Measurements from ENCODE around the gene ANKK1. TPM values are rescaled to one million over a fixed set of nuclear protein-coding genes. Genes with fewer than 3 reads are reported as not detected.

ANKK1 gene
- polyA plus RNA-seq, 4 donors: 0.18 to 0.73 (median 0.35) TPM

- no peak for DNase-seq (ENCODE audit: low read depth in 4 of 4, low spot score in 3 of 4)
Measured at GRCh38 chr11:113408206-113408605, 20.6 kb downstream of the ANKK1 start.

DNA sequence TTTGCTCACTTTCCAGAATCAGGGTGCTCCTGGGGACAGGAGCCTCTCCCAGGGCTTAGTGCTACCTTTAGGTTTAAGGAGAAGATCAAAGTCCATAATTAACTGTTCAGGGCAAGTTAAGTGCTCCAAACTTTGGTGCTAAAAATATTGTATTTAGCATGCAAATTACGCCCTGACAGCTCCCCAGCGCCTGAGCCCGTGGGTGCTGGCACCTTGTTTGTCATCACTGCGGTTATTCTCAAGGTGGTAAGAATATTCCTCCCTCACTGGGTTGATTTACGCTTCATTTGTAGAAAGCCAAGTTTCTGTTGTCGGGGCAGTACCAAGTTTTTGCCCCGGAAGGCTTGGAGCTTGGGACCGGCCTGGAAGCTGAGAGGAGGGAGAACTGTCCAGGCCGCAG, 21.3 kb downstream of the ANKK1 start:
- DNase-seq (ENCODE audit: low read depth in 4 of 4, low spot score in 3 of 4): no peak

DNA sequence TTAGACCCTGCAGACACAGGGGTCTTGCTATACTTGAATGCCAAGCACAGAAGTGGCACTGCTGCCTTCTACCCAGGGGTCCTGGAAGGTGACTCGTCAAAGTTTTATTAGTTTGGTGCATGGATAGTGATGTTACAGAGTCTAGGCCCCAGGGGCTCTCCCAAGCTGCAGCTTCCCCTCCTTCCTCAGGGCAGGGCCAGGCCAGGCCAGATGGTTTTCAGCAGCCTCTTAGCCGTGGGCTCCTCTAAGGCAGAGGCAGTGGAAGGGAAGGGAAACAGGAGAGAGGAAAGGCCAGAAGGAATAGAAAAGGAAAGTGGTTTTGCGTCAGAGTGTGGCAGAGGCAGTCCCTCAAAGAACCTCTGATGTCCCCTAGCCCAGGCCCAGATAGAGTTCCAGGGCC, 21.9 kb downstream of the ANKK1 start:
- no peak for DNase-seq (ENCODE audit: low read depth in 4 of 4, low spot score in 3 of 4)

DNA sequence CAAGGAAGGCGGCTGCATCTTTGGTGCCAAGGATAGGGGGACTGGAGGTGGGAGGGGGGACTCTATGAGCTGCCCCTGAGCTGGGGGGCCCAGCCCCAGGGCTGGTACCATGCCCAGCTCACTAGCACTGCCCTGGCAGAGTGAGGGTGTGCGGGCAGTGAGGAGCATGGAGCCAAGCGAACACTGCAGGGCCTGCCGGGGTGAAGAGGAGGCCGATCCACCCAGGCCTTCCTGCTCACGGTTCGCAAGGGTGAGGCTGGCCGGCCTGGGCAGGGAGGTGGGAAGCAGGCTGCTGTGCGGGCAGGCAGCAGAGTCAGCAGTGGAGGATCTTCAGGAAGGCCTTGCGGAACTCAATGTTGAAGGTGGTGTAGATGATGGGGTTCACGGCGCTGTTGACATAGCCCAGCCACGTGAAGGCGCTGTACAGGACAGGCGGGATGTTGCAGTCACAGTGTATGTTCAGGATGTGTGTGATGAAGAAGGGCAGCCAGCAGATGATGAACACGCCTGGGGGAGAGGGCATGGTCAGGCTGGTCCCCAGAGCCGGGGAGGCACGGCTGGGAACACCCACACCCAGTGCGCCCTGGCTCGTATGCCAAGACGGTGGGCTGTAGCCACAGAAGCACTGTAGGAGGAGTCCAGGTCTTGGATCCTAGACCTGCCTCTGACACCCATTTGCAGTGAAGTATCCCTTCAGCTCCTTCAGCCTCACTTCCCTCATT, 23.0 kb downstream of the ANKK1 start:
- DNase-seq (ENCODE audit: low read depth in 4 of 4, low spot score in 3 of 4): no peak

DNA sequence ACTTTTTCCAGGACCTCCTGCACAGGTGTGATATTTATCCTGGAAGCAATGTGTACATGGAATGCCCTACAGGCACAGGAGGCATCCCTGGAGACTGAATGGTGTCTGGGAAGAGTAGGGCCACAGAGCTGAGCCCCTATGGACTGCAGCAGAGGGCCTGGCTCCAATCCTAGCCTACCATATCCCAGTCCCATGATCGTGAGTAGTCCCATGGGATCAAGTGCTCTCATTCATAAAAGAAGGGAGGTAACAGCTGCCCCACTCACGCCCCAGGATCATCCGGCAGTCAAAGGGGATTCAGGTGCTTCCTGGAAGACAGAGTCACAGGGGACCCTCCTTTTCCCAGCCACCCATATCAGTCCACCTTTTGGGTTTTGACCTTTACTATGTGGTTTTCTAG, 24.0 kb downstream of the ANKK1 start:
- no peak for DNase-seq (ENCODE audit: low read depth in 4 of 4, low spot score in 3 of 4)

- no peak for DNase-seq (ENCODE audit: low read depth in 4 of 4, low spot score in 3 of 4)
Measured at GRCh38 chr11:113412675-113413074, 25.1 kb downstream of the ANKK1 start.

- DNase-seq (ENCODE audit: low read depth in 4 of 4, low spot score in 3 of 4): no peak
Measured at GRCh38 chr11:113415343-113415742, 27.8 kb downstream of the ANKK1 start.

- no peak for DNase-seq (ENCODE audit: low read depth in 4 of 4, low spot score in 3 of 4)
Measured at GRCh38 chr11:113417428-113417827, 29.8 kb downstream of the ANKK1 start.

DNA sequence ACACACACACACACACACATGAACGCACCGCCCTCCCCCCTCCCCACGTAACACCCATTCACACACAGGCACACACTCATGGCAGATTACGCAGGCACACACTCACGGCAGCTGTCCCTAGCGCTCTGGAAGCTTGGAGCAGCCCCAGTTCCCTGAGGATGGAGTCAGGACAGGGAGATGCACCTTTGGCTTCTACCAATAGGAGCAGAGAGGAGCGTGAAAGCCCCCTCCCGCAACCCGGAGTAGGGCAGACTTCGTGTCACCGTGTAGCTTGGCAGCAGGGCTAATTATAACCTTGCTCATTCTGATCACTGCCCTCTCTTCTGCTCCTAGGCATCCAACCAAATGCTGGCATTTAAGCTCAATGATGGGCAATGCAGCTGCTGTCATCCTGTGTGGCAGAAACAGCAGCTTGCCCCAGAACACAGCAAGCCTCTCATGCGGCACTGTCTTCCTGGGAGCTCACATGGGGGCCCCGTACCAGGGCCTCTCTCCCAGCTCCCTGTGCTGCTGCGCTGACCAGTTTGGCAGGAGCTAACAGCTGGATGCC, 31.9 kb downstream of the ANKK1 start:
- no peak for DNase-seq (ENCODE audit: low read depth in 4 of 4, low spot score in 3 of 4)

GRCh38 chr11:113420808-113421207, 33.2 kb downstream of the ANKK1 start:
- DNase-seq (ENCODE audit: low read depth in 4 of 4, low spot score in 3 of 4): no peak

DNA sequence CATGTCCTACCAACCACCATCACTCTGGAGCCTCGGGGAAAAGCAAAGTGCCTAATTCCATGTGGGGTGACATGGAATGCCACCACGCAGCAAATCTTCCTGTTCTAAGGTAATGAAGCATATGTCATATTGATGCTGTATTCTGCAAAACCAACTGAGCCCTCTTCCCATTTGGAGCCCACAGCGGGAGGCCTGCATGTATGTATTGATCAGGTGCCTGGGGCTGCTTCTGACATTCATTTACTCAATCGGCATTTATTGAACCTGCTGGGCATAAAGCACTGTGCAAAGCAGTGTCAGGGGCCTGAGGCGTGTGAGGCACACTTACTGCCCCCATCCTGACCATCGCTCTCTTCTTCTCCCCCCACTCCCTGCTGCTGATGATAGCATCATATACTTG, 39.1 kb downstream of the ANKK1 start:
- no peak for DNase-seq (ENCODE audit: low read depth in 4 of 4, low spot score in 3 of 4)

DNA sequence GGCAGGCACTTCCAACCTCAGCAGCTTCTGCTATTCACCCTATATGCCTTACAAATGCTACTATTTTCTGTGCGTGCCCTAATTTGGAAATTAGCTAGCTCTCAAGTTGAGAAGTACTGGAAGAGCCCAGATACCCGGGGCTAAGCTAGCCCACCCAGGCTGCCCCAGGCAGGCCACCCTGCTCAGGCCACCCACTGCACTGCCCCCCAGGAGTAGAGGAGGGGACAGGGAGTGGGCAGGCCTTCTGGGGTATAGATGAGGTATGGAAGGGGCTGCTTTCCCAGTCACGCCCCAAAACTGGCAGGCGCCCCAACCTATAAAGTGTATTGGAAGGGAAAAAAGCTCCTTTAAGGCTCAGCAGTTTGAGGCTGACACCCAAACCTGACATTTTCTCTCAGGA, 44.2 kb downstream of the ANKK1 start:
- DNase-seq (ENCODE audit: low read depth in 4 of 4, low spot score in 3 of 4): no peak

DNA sequence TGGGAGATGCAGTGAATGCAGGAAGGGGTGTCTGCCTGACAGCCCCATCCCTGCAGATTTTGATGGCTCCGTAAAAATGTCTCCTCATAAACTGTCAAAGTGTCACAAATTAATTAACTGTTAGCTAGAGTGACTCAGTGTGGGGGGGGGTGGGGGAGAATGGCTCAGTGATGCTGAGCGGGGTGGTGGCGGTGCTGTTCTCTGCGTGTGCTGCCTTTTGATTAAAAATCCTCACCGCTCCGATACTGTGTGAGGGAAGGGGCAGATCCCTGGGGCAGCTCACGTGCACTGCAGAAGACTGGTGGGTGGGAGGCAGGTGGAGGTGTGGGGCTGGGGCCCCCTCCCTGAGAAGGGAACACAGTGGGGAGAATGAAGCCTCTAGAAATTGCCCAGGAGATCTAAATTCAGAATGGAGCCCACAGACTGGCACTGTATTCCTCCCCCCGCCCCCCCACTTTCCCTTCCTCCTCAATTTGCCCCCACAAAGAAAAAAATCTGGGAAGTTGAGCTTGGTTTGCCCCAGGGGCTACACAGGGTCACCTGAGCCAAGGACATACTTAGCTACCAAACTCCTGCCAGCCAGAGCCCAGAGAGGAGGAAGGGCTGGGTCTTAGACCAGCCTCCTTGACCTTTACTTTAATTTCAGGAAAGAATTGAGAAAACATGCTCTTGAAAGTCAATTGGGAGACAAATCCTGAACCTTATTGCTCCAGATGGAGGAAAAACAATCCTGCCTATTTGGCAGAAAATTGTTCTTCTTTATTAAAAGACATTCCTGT, 47.8 kb downstream of the ANKK1 start:
- no peak for DNase-seq (ENCODE audit: low read depth in 4 of 4, low spot score in 3 of 4)

DNA sequence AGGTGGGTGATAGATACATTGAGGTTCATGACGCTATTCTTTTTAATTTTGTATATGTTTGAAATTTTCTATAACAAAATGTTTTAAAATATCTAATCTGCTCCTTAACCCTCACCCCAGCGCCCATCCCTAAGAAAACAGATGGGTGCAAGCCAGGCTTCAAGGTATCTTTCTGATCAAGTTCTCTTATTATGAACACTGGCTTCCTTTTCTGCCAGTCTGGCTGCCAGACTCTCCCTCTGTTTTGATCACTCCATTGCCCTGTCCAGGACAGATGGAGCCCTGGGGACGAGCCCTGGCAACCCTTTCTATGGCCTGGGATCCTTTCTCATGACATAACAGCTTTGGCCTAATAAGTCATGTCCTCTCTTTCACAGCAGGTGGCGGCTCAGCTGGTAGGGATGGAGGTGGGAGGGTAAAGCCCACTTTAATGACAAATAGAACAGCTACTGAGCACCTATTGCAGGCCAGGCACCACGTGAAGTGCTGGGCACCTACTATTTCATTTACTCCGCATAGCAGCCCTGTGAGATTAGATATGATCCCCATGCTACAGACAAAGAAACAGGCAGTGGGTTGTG, 49.2 kb downstream of the ANKK1 start:
- DNase-seq (ENCODE audit: low read depth in 4 of 4, low spot score in 3 of 4): no peak

GRCh38 chr11:113440816-113441215, 53.2 kb downstream of the ANKK1 start:
- no peak for DNase-seq (ENCODE audit: low read depth in 4 of 4, low spot score in 3 of 4)

DNA sequence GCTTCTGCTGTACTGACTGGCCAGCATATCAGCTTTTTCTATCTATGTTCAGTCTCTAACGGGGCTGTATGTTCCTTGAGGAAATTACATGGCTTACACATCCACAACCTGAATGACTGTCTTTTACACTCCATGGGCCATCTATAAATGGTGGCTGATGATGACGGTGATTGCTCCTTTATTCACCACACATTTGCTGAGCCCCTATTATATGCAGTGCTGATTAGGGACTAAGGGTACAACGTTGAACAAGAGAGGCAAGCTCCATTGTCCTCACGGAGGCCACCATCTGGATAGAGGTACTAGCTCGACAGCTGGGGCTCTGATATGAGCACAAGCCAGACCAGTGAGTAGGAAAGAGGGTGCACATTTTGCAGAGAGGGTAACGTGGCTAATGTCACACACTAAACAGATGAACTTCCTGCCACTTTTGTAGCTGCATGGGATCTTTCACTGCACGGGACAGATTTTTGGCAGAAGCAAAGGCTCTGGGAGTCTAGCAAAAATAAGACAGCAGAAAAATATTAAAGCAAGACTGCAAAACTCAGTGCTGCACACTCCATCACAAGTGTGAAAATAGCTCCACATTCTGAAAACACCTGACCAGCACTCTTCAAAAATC, 57.0 kb downstream of the ANKK1 start:
- no peak for DNase-seq (ENCODE audit: low read depth in 4 of 4, low spot score in 3 of 4)

- no peak for DNase-seq (ENCODE audit: low read depth in 4 of 4, low spot score in 3 of 4)
Measured at GRCh38 chr11:113446112-113446511, 58.5 kb downstream of the ANKK1 start.

DNA sequence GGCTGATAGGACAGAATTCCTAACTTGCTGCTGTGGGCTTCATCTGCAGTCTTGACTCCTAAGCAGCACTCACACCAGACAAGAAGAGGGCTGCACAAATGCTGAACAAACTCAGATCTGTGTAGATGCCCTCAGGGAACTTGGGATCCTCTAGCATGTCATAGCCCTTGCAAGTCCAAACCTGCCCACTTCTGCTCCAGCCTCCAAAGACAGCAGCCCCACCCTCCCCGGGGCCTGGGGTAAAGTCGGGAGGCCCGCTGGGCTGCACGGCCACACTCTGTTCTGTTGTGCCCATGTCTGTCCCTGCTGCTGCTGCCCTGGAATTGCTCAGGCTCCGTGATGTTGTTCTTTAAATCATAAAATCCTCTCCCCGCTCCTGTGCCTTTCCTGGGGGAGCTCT, 59.4 kb downstream of the ANKK1 start:
- DNase-seq (ENCODE audit: low read depth in 4 of 4, low spot score in 3 of 4): no peak

GRCh38 chr11:113447621-113448315, 60.2 kb downstream of the ANKK1 start:
- DNase-seq (ENCODE audit: low read depth in 4 of 4, low spot score in 3 of 4): no peak

- no peak for DNase-seq (ENCODE audit: low read depth in 4 of 4, low spot score in 3 of 4)
Measured at GRCh38 chr11:113448316-113448677, 60.7 kb downstream of the ANKK1 start.

DNA sequence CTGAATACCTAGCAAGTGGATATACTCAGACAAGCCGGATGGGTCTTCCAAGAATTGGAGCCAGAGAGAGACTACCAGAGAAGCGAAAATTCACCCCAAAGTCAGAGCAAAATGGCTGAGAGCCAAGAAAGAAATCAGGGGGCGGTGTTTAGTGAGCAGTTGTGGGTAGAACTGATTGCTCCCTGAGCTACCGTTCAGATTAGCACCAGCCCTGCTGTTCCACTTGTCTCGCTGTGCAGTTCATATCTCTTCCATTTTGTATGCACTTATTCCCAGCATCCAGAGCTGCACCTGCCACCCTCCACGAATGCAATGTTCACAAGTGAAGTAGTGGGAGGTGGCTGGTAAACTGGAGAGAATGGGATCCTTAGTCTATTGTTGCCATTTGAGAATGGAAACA, 62.2 kb downstream of the ANKK1 start:
- no peak for DNase-seq (ENCODE audit: low read depth in 4 of 4, low spot score in 3 of 4)
